OCI-LY1 (cell line): ENCODE measurements around the gene MAGI2.
"Not testable (repeated sequence)": the region's sequence is repeated elsewhere in the genome, so short reads cannot be mapped to it uniquely, and the experiment has no call there.

Experiments
- H2AFZ ChIP-seq: fragments of 200-600 bp; sonication (generic), shearing (Covaris generic); 2 replicates; pipeline ENCODE4 v1.6.0; 2014; ENCODE audit warnings: antibody characterized with exemption, mild to moderate bottlenecking, low read length
- H3F3A ChIP-seq: fragments of 200-600 bp; sonication (generic), shearing (Covaris generic); 2 replicates; pipeline ENCODE4 v1.6.0; 2014; ENCODE audit warnings: mild to moderate bottlenecking, antibody characterized with exemption, low read length, moderate library complexity; ENCODE audit not compliant: insufficient read depth
- H3K27ac ChIP-seq: fragments of 200-600 bp; sonication (generic); 2 replicates; pipeline ENCODE4 v1.5.1; 2014; ENCODE audit warnings: low read length, mixed run types, mild to moderate bottlenecking, low read depth; ENCODE audit not compliant: poor library complexity, severe bottlenecking
- H3K27me3 ChIP-seq: fragments of 200-600 bp; sonication (generic); 2 replicates; pipeline ENCODE4 v1.6.0; 2014; ENCODE audit warnings: antibody characterized with exemption, mild to moderate bottlenecking, low read length, moderate library complexity; ENCODE audit not compliant: insufficient read depth
- H3K36me3 ChIP-seq: fragments of 200-600 bp; sonication (generic); 2 replicates; pipeline ENCODE4 v1.6.1; 2014; ENCODE audit warnings: mild to moderate bottlenecking, antibody characterized with exemption, low read length, moderate library complexity, mixed read lengths; ENCODE audit not compliant: insufficient read depth
- H3K4me1 ChIP-seq: fragments of 200-600 bp; sonication (generic); 2 replicates; pipeline ENCODE4 v1.5.1; 2014; ENCODE audit warnings: mild to moderate bottlenecking, low read length, moderate library complexity; ENCODE audit not compliant: insufficient read depth, severe bottlenecking
- H3K4me2 ChIP-seq: fragments of 200-600 bp; sonication (generic), shearing (Covaris generic); 2 replicates; pipeline ENCODE4 v1.6.1; 2014; ENCODE audit warnings: low read length
- H3K4me3 ChIP-seq: fragments of 200-600 bp; sonication (generic); 2 replicates; pipeline ENCODE4 v1.5.1; 2014; ENCODE audit warnings: low read length, low read depth, mild to moderate bottlenecking, mixed read lengths; ENCODE audit not compliant: poor library complexity, severe bottlenecking
- H3K79me2 ChIP-seq: fragments of 200-600 bp; shearing (Covaris generic); 2 replicates; pipeline ENCODE4 v1.6.1; 2016; ENCODE audit warnings: mixed run types, low read length, mixed read lengths; ENCODE audit not compliant: insufficient read depth
- H3K9ac ChIP-seq: fragments of 200-600 bp; sonication (generic), shearing (Covaris generic); 2 replicates; pipeline ENCODE4 v1.6.1; 2014; ENCODE audit warnings: mild to moderate bottlenecking, low read length, mixed read lengths
- H3K9me2 ChIP-seq: fragments of 200-600 bp; sonication (generic), shearing (Covaris generic); 2 replicates; pipeline ENCODE4 v1.6.1; 2014; ENCODE audit warnings: low read depth, mild to moderate bottlenecking, low read length, mixed read lengths
- H3K9me3 ChIP-seq: fragments of 200-600 bp; shearing (Covaris generic); 2 replicates; pipeline ENCODE4 v1.6.1; 2014; ENCODE audit warnings: low read length, mixed read lengths
- H4K20me1 ChIP-seq: fragments of 200-600 bp; sonication (generic), shearing (Covaris generic); 2 replicates; pipeline ENCODE4 v1.6.0; 2016; ENCODE audit warnings: mild to moderate bottlenecking, low read length; ENCODE audit not compliant: insufficient read depth
- CTCF ChIP-seq: fragments of 200-600 bp; sonication (generic), shearing (Covaris generic); IDR thresholded peaks from 2 replicates; pipeline ENCODE4 v1.5.1; 2017; ENCODE audit warnings: mild to moderate bottlenecking, antibody characterized with exemption, low read length, moderate library complexity, mixed read lengths
- EZH2 ChIP-seq: fragments of 200-600 bp; sonication (generic), shearing (Covaris generic); IDR thresholded peaks from 2 replicates; pipeline ENCODE4 v1.8.0; 2017; ENCODE audit warnings: borderline replicate concordance, mixed run types, mild to moderate bottlenecking, antibody characterized with exemption, low read length, moderate library complexity, mixed read lengths

MAGI2 gene

GRCh38 chr7:78587443-78588044, 865.9 kb downstream of the MAGI2 start:
- H3K4me3 ChIP-seq, result no peak overlapping the region
- no peak for TF ChIP-seq EZH2
- TF ChIP-seq CTCF, result peak; percentile 62
- H3K9me3 ChIP-seq, result no peaks in the 10 kb centered on the region
- no peaks in the 10 kb centered on the region for H3K4me1 ChIP-seq
- H3K79me2 ChIP-seq, result no peaks in the 10 kb centered on the region
- no peaks in the 10 kb centered on the region for H3K36me3 ChIP-seq
- no peak overlapping the region for H3K27ac ChIP-seq
- no peaks in the 10 kb centered on the region for H3F3A ChIP-seq
- H3K4me2 ChIP-seq, result no peak overlapping the region
- no peaks in the 10 kb centered on the region for H3K27me3 ChIP-seq
- no peaks in the 10 kb centered on the region for H4K20me1 ChIP-seq
- no peak overlapping the region for H2AFZ ChIP-seq
- H3K9ac ChIP-seq, result no peak overlapping the region
- no peaks in the 10 kb centered on the region for H3K9me2 ChIP-seq

- no peaks in the 10 kb centered on the region for H4K20me1 ChIP-seq
- no peaks in the 10 kb centered on the region for H3K36me3 ChIP-seq
- H2AFZ ChIP-seq, result no peak overlapping the region
- H3K79me2 ChIP-seq, result no peaks in the 10 kb centered on the region
- no peak overlapping the region for H3K27ac ChIP-seq
- TF ChIP-seq CTCF (no peak), EZH2 (no peak)
- no peaks in the 10 kb centered on the region for H3K9me2 ChIP-seq
- no peaks in the 10 kb centered on the region for H3K27me3 ChIP-seq
- H3K9me3 ChIP-seq, result no peaks in the 10 kb centered on the region
- H3K4me3 ChIP-seq, result no peak overlapping the region
- no peaks in the 10 kb centered on the region for H3K4me1 ChIP-seq
- H3K4me2 ChIP-seq, result no peak overlapping the region
- H3K9ac ChIP-seq, result no peak overlapping the region
- no peaks in the 10 kb centered on the region for H3F3A ChIP-seq
Observed at GRCh38 chr7:78585980-78586379, 867.5 kb downstream of the MAGI2 start.

GRCh38 chr7:78578686-78579085, 874.8 kb downstream of the MAGI2 start:
- Histone ChIP-seq H3K4me2 (no peak overlapping the region), H3K9me3 (no peaks in the 10 kb centered on the region), H3K9me2 (no peaks in the 10 kb centered on the region), H3K79me2 (no peaks in the 10 kb centered on the region), H4K20me1 (no peaks in the 10 kb centered on the region), H3K27me3 (no peaks in the 10 kb centered on the region), H3K36me3 (no peaks in the 10 kb centered on the region), H3K4me3 (no peak overlapping the region), H3K27ac (no peak overlapping the region), H2AFZ (no peak overlapping the region), H3F3A (no peaks in the 10 kb centered on the region), H3K9ac (no peak overlapping the region), H3K4me1 (no peaks in the 10 kb centered on the region)
- TF ChIP-seq CTCF, result no peak
- TF ChIP-seq EZH2, result no peak

GRCh38 chr7:78577174-78577952, 876.1 kb downstream of the MAGI2 start:
- H2AFZ ChIP-seq, H3K9me2 ChIP-seq, H3K27ac ChIP-seq, H3K9ac ChIP-seq, H3F3A ChIP-seq, H3K79me2 ChIP-seq, H4K20me1 ChIP-seq, H3K4me3 ChIP-seq, H3K4me1 ChIP-seq, H3K4me2 ChIP-seq, H3K9me3 ChIP-seq, H3K36me3 ChIP-seq, H3K27me3 ChIP-seq: not testable (repeated sequence)
